ENCODE results near the gene CD7.

DNA sequence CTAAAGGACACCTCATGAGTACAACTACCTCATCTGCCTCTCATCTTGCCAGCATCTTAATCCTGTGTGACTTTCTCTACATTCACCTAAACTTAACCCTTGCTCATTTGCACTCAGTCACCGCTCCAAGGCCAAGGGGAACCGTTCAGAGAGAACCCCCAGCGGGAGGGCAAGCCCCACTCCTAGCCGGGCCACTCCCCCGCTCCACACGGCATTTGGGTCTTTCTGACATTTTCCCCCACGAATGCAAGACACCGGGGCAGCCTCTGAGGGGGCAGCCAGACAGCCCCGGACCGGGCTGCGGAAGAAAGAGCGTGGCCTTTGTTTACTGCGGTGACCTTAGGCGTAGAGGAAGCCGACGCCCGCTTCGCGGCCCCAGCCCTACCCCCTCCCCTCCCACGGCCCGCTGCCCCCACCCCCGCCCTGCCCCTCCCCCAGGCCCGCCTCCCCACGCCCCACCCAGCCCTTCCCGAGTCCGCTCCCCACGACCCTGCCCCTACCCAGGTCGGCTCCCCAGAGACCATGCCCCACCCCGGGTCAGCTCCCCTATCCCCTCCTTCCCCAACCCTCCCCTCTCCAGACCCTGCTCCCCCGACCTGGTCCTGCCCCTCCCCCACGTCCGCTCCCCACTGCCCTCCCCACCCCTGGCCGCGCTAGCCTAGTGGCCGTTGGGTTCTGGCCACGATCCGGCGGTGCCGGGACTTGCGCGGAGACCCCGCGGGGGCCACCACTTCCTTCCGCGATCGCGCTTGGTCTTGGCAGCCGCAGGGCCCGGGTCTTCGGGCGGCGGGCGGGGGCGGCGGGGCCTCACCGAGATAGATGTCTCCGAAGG lies 44.7 kb downstream of the CD7 start:
- TF ChIP-seq CTCF (IDR thresholded peaks at IDR 0.05) (no peak), POLR2A (IDR thresholded peaks at IDR 0.05) (no peak)

Data from esophagus squamous epithelium (tissue), 4 donors.